Measurements from ENCODE around the gene ATXN1.

ATXN1 gene

GRCh38 chr6:16363749-16364148, 397.5 kb downstream of the ATXN1 start:
- no peak for DNase-seq (ENCODE audit: low spot score)
- H3K27ac ChIP-seq (ENCODE audit: poor library complexity, severe bottlenecking), result no peak overlapping the region
- no peaks in the 10 kb centered on the region for H3K36me3 ChIP-seq (ENCODE audit: low read depth)
- H3K4me3 ChIP-seq (ENCODE audit: severe bottlenecking), result no peak overlapping the region
- no peaks in the 10 kb centered on the region for H3K4me1 ChIP-seq (ENCODE audit: insufficient read depth, poor library complexity, severe bottlenecking)
- H3K9me3 ChIP-seq (ENCODE audit: severe bottlenecking), result no peaks in the 10 kb centered on the region
- TF ChIP-seq CTCF (IDR thresholded peaks at IDR 0.05; ENCODE audit: poor library complexity, severe bottlenecking), result no peak
- ATAC-seq (ENCODE audit: low read depth), result no peak
- H3K27me3 ChIP-seq (ENCODE audit: insufficient read depth, poor library complexity, severe bottlenecking), result no peaks in the 10 kb centered on the region

- Histone ChIP-seq H3K27me3 (ENCODE audit: insufficient read depth, poor library complexity, severe bottlenecking) (no peaks in the 10 kb centered on the region), H3K27ac (ENCODE audit: poor library complexity, severe bottlenecking) (no peak overlapping the region), H3K4me3 (ENCODE audit: severe bottlenecking) (no peak overlapping the region), H3K4me1 (ENCODE audit: insufficient read depth, poor library complexity, severe bottlenecking) (no peaks in the 10 kb centered on the region), H3K9me3 (ENCODE audit: severe bottlenecking) (no peaks in the 10 kb centered on the region), H3K36me3 (ENCODE audit: low read depth) (no peaks in the 10 kb centered on the region)
- no peak for ATAC-seq (ENCODE audit: low read depth)
- no peak for DNase-seq (ENCODE audit: low spot score)
- no peak for TF ChIP-seq CTCF (IDR thresholded peaks at IDR 0.05; ENCODE audit: poor library complexity, severe bottlenecking)
Measured at GRCh38 chr6:16362819-16363589, 398.3 kb downstream of the ATXN1 start.

GRCh38 chr6:16362296-16362695, 399.0 kb downstream of the ATXN1 start:
- ATAC-seq (ENCODE audit: low read depth) (no peak), DNase-seq (ENCODE audit: low spot score) (no peak)
- TF ChIP-seq CTCF (IDR thresholded peaks at IDR 0.05; ENCODE audit: poor library complexity, severe bottlenecking), result no peak
- Histone ChIP-seq H3K27ac (ENCODE audit: poor library complexity, severe bottlenecking) (no peak overlapping the region), H3K4me3 (ENCODE audit: severe bottlenecking) (no peak overlapping the region), H3K36me3 (ENCODE audit: low read depth) (no peaks in the 10 kb centered on the region), H3K27me3 (ENCODE audit: insufficient read depth, poor library complexity, severe bottlenecking) (no peaks in the 10 kb centered on the region), H3K4me1 (ENCODE audit: insufficient read depth, poor library complexity, severe bottlenecking) (no peaks in the 10 kb centered on the region), H3K9me3 (ENCODE audit: severe bottlenecking) (no peaks in the 10 kb centered on the region)

GRCh38 chr6:16361861-16362260, 399.4 kb downstream of the ATXN1 start:
- H3K4me1 ChIP-seq (ENCODE audit: insufficient read depth, poor library complexity, severe bottlenecking), result peaks cover under 1% of the 10 kb centered on the region
- no peak overlapping the region for H3K4me3 ChIP-seq (ENCODE audit: severe bottlenecking)
- no peak for ATAC-seq (ENCODE audit: low read depth)
- no peaks in the 10 kb centered on the region for H3K27me3 ChIP-seq (ENCODE audit: insufficient read depth, poor library complexity, severe bottlenecking)
- no peaks in the 10 kb centered on the region for H3K36me3 ChIP-seq (ENCODE audit: low read depth)
- no peaks in the 10 kb centered on the region for H3K9me3 ChIP-seq (ENCODE audit: severe bottlenecking)
- H3K27ac ChIP-seq (ENCODE audit: poor library complexity, severe bottlenecking), result no peak overlapping the region
- no peak for TF ChIP-seq CTCF (IDR thresholded peaks at IDR 0.05; ENCODE audit: poor library complexity, severe bottlenecking)
- DNase-seq (ENCODE audit: low spot score), result no peak

GRCh38 chr6:16361121-16361520, 400.1 kb downstream of the ATXN1 start:
- Histone ChIP-seq H3K9me3 (ENCODE audit: severe bottlenecking) (no peaks in the 10 kb centered on the region), H3K27ac (ENCODE audit: poor library complexity, severe bottlenecking) (no peak overlapping the region), H3K4me3 (ENCODE audit: severe bottlenecking) (no peak overlapping the region), H3K36me3 (ENCODE audit: low read depth) (no peaks in the 10 kb centered on the region), H3K4me1 (ENCODE audit: insufficient read depth, poor library complexity, severe bottlenecking) (peaks cover 8% of the 10 kb centered on the region), H3K27me3 (ENCODE audit: insufficient read depth, poor library complexity, severe bottlenecking) (no peaks in the 10 kb centered on the region)
- DNase-seq (ENCODE audit: low spot score), result no peak
- no peak for ATAC-seq (ENCODE audit: low read depth)
- TF ChIP-seq CTCF (IDR thresholded peaks at IDR 0.05; ENCODE audit: poor library complexity, severe bottlenecking), result no peak

All from RWPE2 (cell line).